Endodermal cell (in vitro differentiated cells): ENCODE results near the gene RNLS. TPM values are rescaled to one million over a fixed set of nuclear protein-coding genes. Genes with fewer than 3 reads are reported as not detected.

Experiments used
- DNase-seq: peaks from one replicate; pipeline ENCODE4 v3.0.0-alpha.2; 2017
- H3K27ac ChIP-seq: 2 replicates; pipeline ENCODE4 v1.5.1; 2013; ENCODE audit warnings: mild to moderate bottlenecking, low read depth, low read length, moderate library complexity
- H3K27me3 ChIP-seq: 2 replicates; pipeline ENCODE4 v1.6.1; 2013; ENCODE audit warnings: mild to moderate bottlenecking, low read length, moderate library complexity; ENCODE audit not compliant: insufficient read depth, control insufficient read depth, poor library complexity, severe bottlenecking
- H3K36me3 ChIP-seq: 2 replicates; pipeline ENCODE4 v1.7.0; 2013; ENCODE audit warnings: mild to moderate bottlenecking, low read length, moderate library complexity; ENCODE audit not compliant: control insufficient read depth, insufficient read depth
- H3K4me1 ChIP-seq: one replicate; pipeline ENCODE4 v1.7.0; 2013; ENCODE audit warnings: low read length; ENCODE audit not compliant: control insufficient read depth, insufficient read depth
- H3K4me3 ChIP-seq: 2 replicates; pipeline ENCODE4 v1.5.1; 2013; ENCODE audit warnings: mild to moderate bottlenecking, low read length, moderate library complexity
- H3K9ac ChIP-seq: 2 replicates; pipeline ENCODE4 v1.6.1; 2013; ENCODE audit warnings: mild to moderate bottlenecking, low read length, moderate library complexity; ENCODE audit not compliant: poor library complexity, severe bottlenecking; ENCODE audit errors: extremely low read depth
- H3K9me3 ChIP-seq: 2 replicates; pipeline ENCODE4 v1.6.1; 2013; ENCODE audit warnings: mild to moderate bottlenecking, low read length, moderate library complexity; ENCODE audit not compliant: control insufficient read depth
- H3K27ac Mint-ChIP-seq: 2 replicates; pipeline ENCODE4 v1.8.0; 2020; ENCODE audit warnings: mixed read lengths
- H3K27me3 Mint-ChIP-seq: 2 replicates; pipeline ENCODE4 v1.8.0; 2021; ENCODE audit warnings: mild to moderate bottlenecking, mixed read lengths; ENCODE audit not compliant: insufficient read depth
- H3K36me3 Mint-ChIP-seq: 2 replicates; pipeline ENCODE4 v1.8.0; 2020; ENCODE audit warnings: low read depth, mixed read lengths
- H3K4me1 Mint-ChIP-seq: 2 replicates; pipeline ENCODE4 v1.8.0; 2020; ENCODE audit warnings: mixed read lengths
- H3K4me3 Mint-ChIP-seq: 2 replicates; pipeline ENCODE4 v1.8.0; 2020; ENCODE audit warnings: mild to moderate bottlenecking, moderate library complexity, mixed read lengths
- H3K9me3 Mint-ChIP-seq: 2 replicates; pipeline ENCODE4 v1.8.0; 2020; ENCODE audit warnings: mild to moderate bottlenecking, mixed read lengths
- CTCF ChIP-seq: fragments of 200-600 bp; sonication (generic); conservative IDR thresholded peaks from 2 replicates; pipeline ENCODE4 v1.5.0; 2021; ENCODE audit warnings: antibody characterized with exemption, mild to moderate bottlenecking
- WGBS, 2 experiments: methylation state at CpG; one replicate each; pipeline versions ENCODE4 v1.1.5 to v1.1.7; 2013; ENCODE audit warnings: missing lambda C conversion rate in 2 of 2, mixed read lengths in 1 of 2; ENCODE audit not compliant: insufficient coverage in 1 of 2, insufficient read length in 1 of 2; 5-methylcytosine and 5-hydroxymethylcytosine counted together
- total RNA-seq, 2 donors: library from RNA; stranded (reverse); fragmentation: NEBNext Ultra II Directional in 1 of 2; extraction: Animal tissue kit (Norgen Biotek cat#: 25700) in 1 of 2; gene quantifications; 2 replicates in 1 of 2; 3 replicates in 1 of 2; pipeline ENCODE4 v1.2.1, GENCODE V29; 2021

RNLS gene
- total RNA-seq, 2 donors from 2014 or later = 10.1 to 12.3 TPM

GRCh38 chr10:88253622-88254021, 329.5 kb downstream of the RNLS start:
- DNase-seq = no peak
- no peak overlapping the region for H3K4me3 Mint-ChIP-seq
- no peak overlapping the region for H3K27ac Mint-ChIP-seq
- no peaks in the 10 kb centered on the region for H3K36me3 Mint-ChIP-seq
- Histone ChIP-seq H3K9me3 (no peaks in the 10 kb centered on the region), H3K27ac (no peak overlapping the region), H3K9ac (no peak overlapping the region), H3K4me3 (no peak overlapping the region), H3K27me3 (no peaks in the 10 kb centered on the region), H3K4me1 (peaks cover 5% of the 10 kb centered on the region), H3K36me3 (no peaks in the 10 kb centered on the region)
- TF ChIP-seq CTCF = no peak
- H3K4me1 Mint-ChIP-seq = peaks cover 7% of the 10 kb centered on the region
- H3K27me3 Mint-ChIP-seq = peaks cover 6% of the 10 kb centered on the region
- WGBS, 2 experiments = 81% methylated on average over 2 of the region's 2 CpGs; no CpG with 5 or more reads in 1 of the 2 experiments
- no peaks in the 10 kb centered on the region for H3K9me3 Mint-ChIP-seq

- peaks cover 9% of the 10 kb centered on the region for H3K4me1 Mint-ChIP-seq
- H3K4me3 ChIP-seq = no peak overlapping the region
- 87 to 91% methylated on average over 3 of the region's 3 CpGs for WGBS, 2 experiments
These were observed 330.0 kb downstream of the RNLS start for GRCh38 chr10:88253128-88253527.

GRCh38 chr10:88249450-88249849, 333.7 kb downstream of the RNLS start:
- Mint-ChIP-seq H3K36me3 (no peaks in the 10 kb centered on the region), H3K9me3 (no peaks in the 10 kb centered on the region), H3K27me3 (peaks cover 22% of the 10 kb centered on the region), H3K27ac (no peak overlapping the region), H3K4me1 (peaks cover 29% of the 10 kb centered on the region), H3K4me3 (no peak overlapping the region)
- Histone ChIP-seq H3K9me3 (no peaks in the 10 kb centered on the region), H3K4me3 (no peak overlapping the region), H3K9ac (no peak overlapping the region), H3K27ac (no peak overlapping the region), H3K27me3 (peaks cover 13% of the 10 kb centered on the region), H3K36me3 (no peaks in the 10 kb centered on the region), H3K4me1 (peaks cover 10% of the 10 kb centered on the region)
- WGBS, 2 experiments = 93 to 94% methylated on average over 2 of the region's 2 CpGs
- no peak for DNase-seq
- TF ChIP-seq CTCF = no peak

More at GRCh38 chr10:88253128-88253527, 330.0 kb downstream of the RNLS start:
- no peaks in the 10 kb centered on the region for H3K36me3 Mint-ChIP-seq
- Histone ChIP-seq H3K9ac (no peak overlapping the region), H3K36me3 (no peaks in the 10 kb centered on the region), H3K27me3 (no peaks in the 10 kb centered on the region), H3K4me1 (peaks cover 8% of the 10 kb centered on the region), H3K27ac (no peak overlapping the region), H3K9me3 (no peaks in the 10 kb centered on the region)
- no peaks in the 10 kb centered on the region for H3K9me3 Mint-ChIP-seq
- no peak overlapping the region for H3K4me3 Mint-ChIP-seq
- TF ChIP-seq CTCF = no peak
- DNase-seq = no peak
- H3K27me3 Mint-ChIP-seq = peaks cover 6% of the 10 kb centered on the region
- no peak overlapping the region for H3K27ac Mint-ChIP-seq
